H9 (cell line): ENCODE measurements around the gene MEPCE. TPM values are rescaled to one million over a fixed set of nuclear protein-coding genes. Genes with fewer than 3 reads are reported as not detected.

Source experiments
- DNase-seq: peaks from one replicate; pipeline ENCODE4 v3.0.0-alpha.2; 2017
- H2AFZ ChIP-seq: one replicate; pipeline ENCODE4 v1.6.1; 2013; ENCODE audit warnings: mild to moderate bottlenecking, low read length, control low read depth, moderate library complexity
- H2AK5ac ChIP-seq: 2 replicates; pipeline ENCODE4 v1.6.1; 2013; ENCODE audit warnings: low read length, control low read depth, mixed read lengths; ENCODE audit not compliant: insufficient read length
- H2BK120ac ChIP-seq: one replicate; pipeline ENCODE4 v1.6.1; 2013; ENCODE audit warnings: low read depth, mild to moderate bottlenecking, low read length, control low read depth, inconsistent platforms; ENCODE audit not compliant: poor library complexity, severe bottlenecking
- H2BK12ac ChIP-seq: 2 replicates; pipeline ENCODE4 v1.6.1; 2013; ENCODE audit warnings: low read length, control low read depth, mixed read lengths, low read depth; ENCODE audit not compliant: insufficient read length
- H2BK15ac ChIP-seq: 2 replicates; pipeline ENCODE4 v1.6.1; 2013; ENCODE audit warnings: low read depth, low read length, control low read depth
- H2BK20ac ChIP-seq: one replicate; pipeline ENCODE4 v1.6.1; 2013; ENCODE audit warnings: low read depth, mild to moderate bottlenecking, low read length, control low read depth, inconsistent platforms; ENCODE audit not compliant: poor library complexity, severe bottlenecking
- H2BK5ac ChIP-seq: 2 replicates; pipeline ENCODE4 v1.6.1; 2013; ENCODE audit warnings: low read length, control low read depth, mixed read lengths; ENCODE audit not compliant: insufficient read length
- H3K14ac ChIP-seq: 2 replicates; pipeline ENCODE4 v1.6.1; 2013; ENCODE audit warnings: low read length, control low read depth; ENCODE audit not compliant: insufficient read depth
- H3K18ac ChIP-seq: 2 replicates; pipeline ENCODE4 v1.6.1; 2013; ENCODE audit warnings: low read depth, mild to moderate bottlenecking, mixed read lengths, low read length, control low read depth; ENCODE audit not compliant: insufficient read length
- H3K23ac ChIP-seq: 2 replicates; pipeline ENCODE4 v1.6.1; 2013; ENCODE audit warnings: low read length, control low read depth, mixed read lengths, low read depth; ENCODE audit not compliant: insufficient read length
- H3K23me2 ChIP-seq: 2 replicates; pipeline ENCODE4 v1.6.1; 2013; ENCODE audit warnings: low read depth, mild to moderate bottlenecking, mixed read lengths, low read length, control low read depth; ENCODE audit not compliant: insufficient read length, poor library complexity, severe bottlenecking
- H3K27ac ChIP-seq: 2 replicates; pipeline ENCODE4 v1.5.1; 2013; ENCODE audit warnings: low read length, control low read depth, mixed read lengths, low read depth; ENCODE audit not compliant: insufficient read length
- H3K27me3 ChIP-seq: 2 replicates; pipeline ENCODE4 v1.6.1; 2013; ENCODE audit warnings: low read length, control low read depth, inconsistent platforms; ENCODE audit not compliant: insufficient read depth
- H3K4ac ChIP-seq: 2 replicates; pipeline ENCODE4 v1.6.1; 2013; ENCODE audit warnings: low read depth, mild to moderate bottlenecking, control low read depth, inconsistent platforms, low read length, moderate library complexity
- H3K4me1 ChIP-seq: 2 replicates; pipeline ENCODE4 v1.6.1; 2013; ENCODE audit warnings: low read length, control low read depth, inconsistent platforms; ENCODE audit not compliant: insufficient read depth
- H3K4me2 ChIP-seq: 2 replicates; pipeline ENCODE4 v1.6.1; 2013; ENCODE audit warnings: low read length, control low read depth, mixed read lengths; ENCODE audit not compliant: insufficient read length, insufficient read depth
- H3K56ac ChIP-seq: 2 replicates; pipeline ENCODE4 v1.6.1; 2013; ENCODE audit warnings: low read depth, mild to moderate bottlenecking, mixed read lengths, low read length, control low read depth; ENCODE audit not compliant: insufficient read length
- H3K79me1 ChIP-seq: 2 replicates; pipeline ENCODE4 v1.6.1; 2013; ENCODE audit warnings: low read depth, mild to moderate bottlenecking, moderate library complexity, low read length, control low read depth, inconsistent platforms; ENCODE audit not compliant: insufficient read depth, poor library complexity, severe bottlenecking
- H3K79me2 ChIP-seq: 2 replicates; pipeline ENCODE4 v1.6.1; 2013; ENCODE audit warnings: low read length, control low read depth, inconsistent platforms; ENCODE audit not compliant: insufficient read depth
- H3K9ac ChIP-seq: 2 replicates; pipeline ENCODE4 v1.6.1; 2013; ENCODE audit warnings: low read length, control low read depth, mixed read lengths; ENCODE audit not compliant: insufficient read length; ENCODE audit errors: extremely low read depth
- H3K9me3 ChIP-seq: one replicate; pipeline ENCODE4 v1.6.1; 2013; ENCODE audit warnings: low read depth, low read length, inconsistent platforms; ENCODE audit not compliant: control insufficient read depth
- H3T11ph ChIP-seq: one replicate; pipeline ENCODE4 v1.6.1; 2013; ENCODE audit warnings: mild to moderate bottlenecking, low read length, control low read depth, inconsistent platforms
- H4K20me1 ChIP-seq: one replicate; pipeline ENCODE4 v1.6.1; 2013; ENCODE audit not compliant: control insufficient read depth, insufficient read length, insufficient read depth
- H4K5ac ChIP-seq: 2 replicates; pipeline ENCODE4 v1.6.1; 2013; ENCODE audit warnings: low read depth, mild to moderate bottlenecking, mixed read lengths, low read length, control low read depth; ENCODE audit not compliant: insufficient read length
- H4K8ac ChIP-seq: replicated peaks from 2 replicates; pipeline ENCODE4 v1.6.1; 2013; ENCODE audit warnings: low read length, control low read depth, mixed read lengths, low read depth; ENCODE audit not compliant: insufficient read length
- H4K91ac ChIP-seq: 2 replicates; pipeline ENCODE4 v1.6.1; 2013; ENCODE audit warnings: low read depth, mild to moderate bottlenecking, moderate library complexity, mixed read lengths, low read length, control low read depth; ENCODE audit not compliant: insufficient read length
- H3K27ac Mint-ChIP-seq, 3 experiments: 2 replicates in 2 of 3; 3 replicates in 1 of 3; pipeline ENCODE4 v1.8.0; 2020 to 2021; ENCODE audit warnings: mixed read lengths in 3 of 3, mild to moderate bottlenecking in 1 of 3, moderate library complexity in 1 of 3
- H3K27me3 Mint-ChIP-seq: 2 replicates; pipeline ENCODE4 v1.8.0; 2021; ENCODE audit warnings: low read depth, mild to moderate bottlenecking, moderate library complexity, mixed read lengths
- H3K36me3 Mint-ChIP-seq, 3 experiments: 2 replicates in 2 of 3; 3 replicates in 1 of 3; pipeline ENCODE4 v1.8.0; 2020 to 2021; ENCODE audit warnings: low read depth in 3 of 3, mixed read lengths in 3 of 3; ENCODE audit not compliant: insufficient read depth in 1 of 3
- H3K4me1 Mint-ChIP-seq, 2 experiments: 2 replicates each; pipeline ENCODE4 v1.8.0; 2020; ENCODE audit warnings: mixed read lengths in 2 of 2
- H3K4me3 Mint-ChIP-seq, 2 experiments: 2 replicates in 1 of 2; 3 replicates in 1 of 2; pipeline ENCODE4 v1.8.0; 2020 to 2021; ENCODE audit warnings: mild to moderate bottlenecking in 2 of 2, mixed read lengths in 2 of 2, moderate library complexity in 1 of 2
- H3K9me3 Mint-ChIP-seq, 2 experiments: 2 replicates in 1 of 2; 3 replicates in 1 of 2; pipeline ENCODE4 v1.8.0; 2020; ENCODE audit warnings: mild to moderate bottlenecking in 2 of 2, mixed read lengths in 2 of 2, moderate library complexity in 1 of 2
- CTCF ChIP-seq: fragments of 200-600 bp; sonication (generic); conservative IDR thresholded peaks from 3 replicates; pipeline ENCODE4 v1.8.0; 2021; ENCODE audit warnings: antibody characterized with exemption, mild to moderate bottlenecking
- WGBS: extraction: QIAGEN DNeasy Blood & Tissue Kit; methylation state at CpG from one replicate; pipeline ENCODE4 v1.1.7; 2013; ENCODE audit warnings: missing lambda C conversion rate, low lambda C conversion rate, mixed read lengths; ENCODE audit not compliant: insufficient read length; ENCODE audit errors: extremely low coverage; 5-methylcytosine and 5-hydroxymethylcytosine counted together
- total RNA-seq: library from RNA; stranded (reverse); gene quantifications from 2 replicates; pipeline ENCODE4 v1.2.1, GENCODE V29; 2021

MEPCE gene
- total RNA-seq, 1 experiment from 2014 or later = 68.0 TPM

GRCh38 chr7:100384628-100385294, 44.9 kb upstream of the MEPCE start:
- Histone ChIP-seq H3K9me3 (no peaks in the 10 kb centered on the region), H2AK5ac (no peak overlapping the region), H2BK20ac (no peak overlapping the region), H3K56ac (no peak overlapping the region), H2BK12ac (no peak overlapping the region), H3K4ac (no peak overlapping the region), H4K91ac (no peak overlapping the region), H2AFZ (no peak overlapping the region), H3K27me3 (no peaks in the 10 kb centered on the region; the same call in 1 of the 2 replicates), H3K23ac (no peak overlapping the region), H3K9ac (no peak overlapping the region), H4K20me1 (no peaks in the 10 kb centered on the region), H2BK15ac (no peak overlapping the region), H2BK5ac (no peak overlapping the region), H2BK120ac (no peak overlapping the region), H4K8ac (no peak overlapping the region), H3K27ac (peak overlapping the region; percentile 33), H3K18ac (no peak overlapping the region), H3T11ph (no peak overlapping the region), H3K23me2 (no peaks in the 10 kb centered on the region), H3K79me1 (no peaks in the 10 kb centered on the region), H3K14ac (no peak overlapping the region), H4K5ac (no peak overlapping the region), H3K4me2 (no peak overlapping the region), H3K79me2 (no peaks in the 10 kb centered on the region), H3K4me1 (no peaks in the 10 kb centered on the region)
- Mint-ChIP-seq H3K27me3 (peaks cover 20% of the 10 kb centered on the region), H3K9me3 (no peaks in the 10 kb centered on the region), H3K4me3 (no peak overlapping the region), H3K4me1 (peaks cover 2 to 5% of the 10 kb centered on the region in 2 experiments; a peak in 3 of 4 replicates), H3K36me3 (no peaks in the 10 kb centered on the region), H3K27ac (no peak overlapping the region)
- no peak for DNase-seq
- no CpG with 5 or more reads among the region's 6 CpGs for WGBS
- no peak for TF ChIP-seq CTCF
